Body of pancreas (tissue), 4 donors: Measurements from ENCODE around the gene TWSG1. TPM values are rescaled to one million over a fixed set of nuclear protein-coding genes. Genes with fewer than 3 reads are reported as not detected.

Experiments
- ATAC-seq: fragments of 150-250 bp; one replicate; pipeline ENCODE4 v1.9.1; 2016
- DNase-seq, 4 donors: peaks; one replicate each; pipeline ENCODE4 v3.0.0-alpha.2; 2019
- H3K27ac ChIP-seq, 4 donors: fragments of 200-600 bp; sonication (generic); 1 replicate in 3 of 4; 2 replicates in 1 of 4; pipeline versions ENCODE4 v1.5.1 to v1.6.1; 2016 to 2019; ENCODE audit warnings: mild to moderate bottlenecking in 1 of 4, mixed read lengths in 1 of 4, moderate library complexity in 1 of 4
- H3K27me3 ChIP-seq, 2 donors: fragments of 200-600 bp; sonication (generic); one replicate each; pipeline ENCODE4 v1.6.0; 2016; ENCODE audit warnings: mild to moderate bottlenecking in 1 of 2
- H3K36me3 ChIP-seq, 2 donors: fragments of 200-600 bp; sonication (generic); replicated peaks in 1 of 2; 2 replicates each; pipeline ENCODE4 v1.5.1; 2016; ENCODE audit warnings: low read depth in 2 of 2; ENCODE audit not compliant: insufficient read depth in 1 of 2
- H3K4me1 ChIP-seq: fragments of 200-600 bp; sonication (generic); one replicate; pipeline ENCODE4 v1.6.0; 2016
- H3K4me3 ChIP-seq, 2 donors: fragments of 200-600 bp; sonication (generic); 1 replicate in 1 of 2; 2 replicates in 1 of 2; pipeline ENCODE4 v1.5.1; 2016 to 2019
- H3K9me3 ChIP-seq, 3 donors: fragments of 200-600 bp; sonication (generic); 1 replicate in 2 of 3; 2 replicates in 1 of 3; pipeline ENCODE4 v1.5.1; 2016
- POLR2A ChIP-seq, 3 donors: fragments of 450-650 bp; IDR thresholded peaks; one replicate each; pipeline ENCODE4 v1.6.1; 2016; ENCODE audit warnings: antibody characterized with exemption in 3 of 3, mild to moderate bottlenecking in 2 of 3
- WGBS, 2 donors: methylation state at CpG; one replicate each; pipeline ENCODE4 v1.1.5; 2017; 5-methylcytosine and 5-hydroxymethylcytosine counted together
- intact Hi-C: fragments of 100-400 bp; cut with DNase I; formaldehyde crosslinking; loops from one replicate; pipeline ENCODE4 v1.15.1; 2023
- total RNA-seq, 2 donors: library from RNA; depleted of rRNA; stranded (reverse); fragments of >200 nt; gene quantifications; one replicate each; pipeline ENCODE4 v1.1.0, GENCODE V29; 2016
- TF ChIP-seq, protein P1 (sequence below), 7 experiments: fragments of 450-650 bp in 4 of 7; fragments of 200-600 bp in 3 of 7; sonication (generic) in 3 of 7; IDR thresholded peaks; one replicate each; pipeline ENCODE4 v1.5.1; 2016 to 2019; ENCODE audit warnings: antibody characterized with exemption in 7 of 7

The TWSG1 gene
- total RNA-seq, 2 donors from 2014 or later: 9.2 to 11.4 TPM

- TF ChIP-seq, protein P1, sequence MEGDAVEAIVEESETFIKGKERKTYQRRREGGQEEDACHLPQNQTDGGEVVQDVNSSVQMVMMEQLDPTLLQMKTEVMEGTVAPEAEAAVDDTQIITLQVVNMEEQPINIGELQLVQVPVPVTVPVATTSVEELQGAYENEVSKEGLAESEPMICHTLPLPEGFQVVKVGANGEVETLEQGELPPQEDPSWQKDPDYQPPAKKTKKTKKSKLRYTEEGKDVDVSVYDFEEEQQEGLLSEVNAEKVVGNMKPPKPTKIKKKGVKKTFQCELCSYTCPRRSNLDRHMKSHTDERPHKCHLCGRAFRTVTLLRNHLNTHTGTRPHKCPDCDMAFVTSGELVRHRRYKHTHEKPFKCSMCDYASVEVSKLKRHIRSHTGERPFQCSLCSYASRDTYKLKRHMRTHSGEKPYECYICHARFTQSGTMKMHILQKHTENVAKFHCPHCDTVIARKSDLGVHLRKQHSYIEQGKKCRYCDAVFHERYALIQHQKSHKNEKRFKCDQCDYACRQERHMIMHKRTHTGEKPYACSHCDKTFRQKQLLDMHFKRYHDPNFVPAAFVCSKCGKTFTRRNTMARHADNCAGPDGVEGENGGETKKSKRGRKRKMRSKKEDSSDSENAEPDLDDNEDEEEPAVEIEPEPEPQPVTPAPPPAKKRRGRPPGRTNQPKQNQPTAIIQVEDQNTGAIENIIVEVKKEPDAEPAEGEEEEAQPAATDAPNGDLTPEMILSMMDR (IDR thresholded peaks at IDR 0.05): no peak
- TF ChIP-seq POLR2A (IDR thresholded peaks at IDR 0.05): no peak
- H3K9me3 ChIP-seq: no peaks in the 10 kb centered on the region
- 74 to 79% methylated on average over 14 to 19 of the region's 19 CpGs for WGBS, 2 donors
- no peaks in the 10 kb centered on the region for H3K36me3 ChIP-seq
- ATAC-seq (no peak), DNase-seq (no peak)
- H3K4me3 ChIP-seq: no peak overlapping the region
- H3K4me1 ChIP-seq: no peaks in the 10 kb centered on the region
- H3K27me3 ChIP-seq: no peaks in the 10 kb centered on the region
- H3K27ac ChIP-seq: no peak overlapping the region
- intact Hi-C loops: no loop called here
These were observed 70.0 kb downstream of the TWSG1 start for GRCh38 chr18:9404565-9405060.

GRCh38 chr18:9405130-9405529 lies 70.6 kb downstream of the TWSG1 start:
- TF ChIP-seq POLR2A (IDR thresholded peaks at IDR 0.05): no peak
- TF ChIP-seq, protein P1 (IDR thresholded peaks at IDR 0.05): no peak
- no peak for ATAC-seq
- Histone ChIP-seq H3K27me3 (no peaks in the 10 kb centered on the region), H3K36me3 (no peaks in the 10 kb centered on the region), H3K4me1 (no peaks in the 10 kb centered on the region), H3K4me3 (no peak overlapping the region), H3K9me3 (no peaks in the 10 kb centered on the region), H3K27ac (no peak overlapping the region)
- no peak for DNase-seq
- intact Hi-C loops: no loop called here
- WGBS, 2 donors: 75 to 79% methylated on average over 6 to 7 of the region's 7 CpGs

- no peak for DNase-seq
- H3K27me3 ChIP-seq: no peaks in the 10 kb centered on the region
- H3K4me3 ChIP-seq: no peak overlapping the region
- no peaks in the 10 kb centered on the region for H3K4me1 ChIP-seq
- H3K36me3 ChIP-seq: no peaks in the 10 kb centered on the region
- H3K27ac ChIP-seq: no peak overlapping the region
- intact Hi-C loops: no loop called here
- ATAC-seq: no peak
- TF ChIP-seq, protein P1 (IDR thresholded peaks at IDR 0.05): no peak
- TF ChIP-seq POLR2A (IDR thresholded peaks at IDR 0.05): no peak
- H3K9me3 ChIP-seq: no peaks in the 10 kb centered on the region
- WGBS, 2 donors: 91 to 92% methylated on average over 6 of the region's 6 CpGs
These were observed 71.4 kb downstream of the TWSG1 start for GRCh38 chr18:9405977-9406376.

DNA sequence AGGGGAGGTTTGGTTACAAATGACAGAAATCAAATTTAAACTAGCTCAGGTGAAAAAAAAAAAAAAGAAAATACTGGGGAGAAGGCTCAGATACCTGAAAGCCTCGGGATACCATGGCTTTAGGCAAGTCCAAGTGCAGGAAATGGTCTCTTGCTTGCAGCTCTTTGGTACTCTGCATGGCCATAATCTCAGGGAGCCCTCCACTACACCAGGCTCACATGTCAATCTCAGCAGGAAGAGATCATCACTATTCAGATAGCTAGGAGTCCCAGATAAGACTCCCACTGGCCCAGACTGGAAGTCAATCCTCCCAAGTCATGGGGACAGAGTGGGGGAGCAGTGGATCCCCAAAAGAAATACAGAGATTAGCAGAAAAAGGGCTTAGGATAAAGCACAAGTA lies 75.9 kb downstream of the TWSG1 start:
- no peak overlapping the region for H3K27ac ChIP-seq
- TF ChIP-seq POLR2A (IDR thresholded peaks at IDR 0.05): no peak
- TF ChIP-seq, protein P1 (IDR thresholded peaks at IDR 0.05): no peak
- intact Hi-C loops: no loop called here
- H3K4me3 ChIP-seq: no peak overlapping the region
- H3K36me3 ChIP-seq: no peaks in the 10 kb centered on the region
- no peaks in the 10 kb centered on the region for H3K4me1 ChIP-seq
- DNase-seq: no peak
- H3K27me3 ChIP-seq: no peaks in the 10 kb centered on the region
- WGBS, 2 donors: 55 to 72% methylated on average over 1 of the region's 1 CpG
- ATAC-seq: no peak
- no peaks in the 10 kb centered on the region for H3K9me3 ChIP-seq

DNA sequence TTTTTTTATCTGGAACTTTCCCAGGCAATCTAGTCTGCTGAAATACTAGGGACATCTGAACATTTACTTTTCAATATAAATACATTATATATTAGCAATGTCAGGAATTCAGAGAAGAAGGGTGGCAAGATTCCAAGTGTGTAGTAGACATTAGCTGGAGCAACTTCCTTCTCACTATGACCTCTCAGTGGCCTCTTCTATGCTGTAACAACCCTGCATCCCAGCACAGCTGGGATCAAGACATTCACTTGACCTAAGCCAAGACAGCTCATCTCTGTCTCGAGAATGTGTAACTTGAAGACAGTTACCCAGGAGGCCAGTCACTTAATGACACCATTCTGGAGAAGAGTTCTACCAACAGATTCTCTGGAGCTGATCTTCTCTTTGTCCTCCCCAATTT lies 79.0 kb downstream of the TWSG1 start:
- DNase-seq: no peak
- TF ChIP-seq POLR2A (IDR thresholded peaks at IDR 0.05): no peak
- Histone ChIP-seq H3K4me1 (no peaks in the 10 kb centered on the region), H3K36me3 (no peaks in the 10 kb centered on the region), H3K9me3 (no peaks in the 10 kb centered on the region), H3K4me3 (no peak overlapping the region), H3K27me3 (no peaks in the 10 kb centered on the region), H3K27ac (no peak overlapping the region)
- intact Hi-C loops: no loop called here
- WGBS, 2 donors: 58 to 73% methylated on average over 1 of the region's 1 CpG
- no peak for ATAC-seq
